ENCODE results near the gene SNAP47.

The SNAP47 gene

DNA sequence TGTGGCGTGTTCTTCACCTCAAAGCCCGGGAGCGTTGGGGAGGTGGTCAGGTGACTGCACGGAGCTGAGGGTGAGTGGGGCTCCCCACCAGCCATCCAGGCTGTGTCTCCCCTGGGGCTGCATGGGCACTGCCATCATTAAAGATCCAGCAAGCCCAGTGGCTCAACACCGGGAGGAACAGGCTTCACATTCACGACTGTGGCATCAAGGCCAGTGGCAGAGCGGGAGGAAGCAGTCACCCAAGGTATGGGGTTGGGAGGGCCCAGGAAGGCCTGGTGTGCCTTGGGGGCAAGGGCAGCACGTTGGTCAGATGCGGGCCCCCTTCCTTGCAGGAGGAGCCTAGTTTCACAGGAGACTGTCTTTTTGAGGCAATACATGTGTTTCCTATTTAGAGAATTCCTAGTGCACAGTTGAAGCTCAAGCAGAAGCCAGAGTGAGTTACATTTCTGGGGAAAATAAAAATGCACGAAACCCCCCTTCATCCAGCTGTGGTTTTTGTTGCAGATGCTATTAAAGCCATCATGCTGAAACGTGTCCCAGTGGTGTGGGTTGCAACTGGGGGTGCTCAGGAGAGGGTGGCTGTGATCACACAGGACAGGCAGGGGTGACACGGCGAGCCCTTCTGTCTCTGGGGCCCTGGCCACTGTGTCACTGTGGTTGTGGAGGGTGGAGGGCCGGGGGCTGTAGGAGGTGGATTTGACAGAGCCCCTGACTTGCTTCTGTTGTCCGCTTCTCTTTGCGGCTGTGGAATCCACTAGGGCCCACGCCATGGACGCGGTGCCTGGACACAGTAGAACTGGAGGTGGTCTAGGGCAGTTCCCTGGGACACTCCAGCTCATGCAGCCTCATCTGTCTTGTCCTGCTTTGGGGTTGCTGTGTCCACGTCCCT is 34.1 kb downstream of the SNAP47 start:
- no peak for DNase-seq (ENCODE audit: low read depth in 3 of 3)

GRCh38 chr1:227769936-227770494 is 34.8 kb downstream of the SNAP47 start:
- no peak for DNase-seq (ENCODE audit: low read depth in 3 of 3)

- DNase-seq (ENCODE audit: low read depth in 3 of 3), result no peak
These were observed 35.6 kb downstream of the SNAP47 start for GRCh38 chr1:227770812-227771211.

DNA sequence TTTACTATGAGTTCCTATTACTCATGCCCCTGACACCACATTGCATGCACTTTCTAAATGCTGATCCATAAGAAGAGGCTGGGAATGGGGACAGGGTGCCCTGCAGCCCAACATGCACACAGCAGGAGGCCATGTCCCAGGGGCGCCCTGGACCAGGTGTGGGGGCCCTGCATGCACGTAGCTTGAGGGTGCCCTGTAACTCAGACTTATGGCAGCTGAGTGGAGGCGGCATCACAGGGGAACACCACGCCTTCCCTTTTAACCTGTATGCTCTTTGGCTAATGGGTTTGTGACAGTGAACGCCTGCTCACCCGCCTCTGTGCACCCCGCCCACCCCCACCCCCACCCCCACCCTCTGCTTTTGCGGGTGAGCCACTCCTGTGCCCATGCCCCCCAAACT is 36.1 kb downstream of the SNAP47 start:
- no peak for DNase-seq (ENCODE audit: low read depth in 3 of 3)

DNA sequence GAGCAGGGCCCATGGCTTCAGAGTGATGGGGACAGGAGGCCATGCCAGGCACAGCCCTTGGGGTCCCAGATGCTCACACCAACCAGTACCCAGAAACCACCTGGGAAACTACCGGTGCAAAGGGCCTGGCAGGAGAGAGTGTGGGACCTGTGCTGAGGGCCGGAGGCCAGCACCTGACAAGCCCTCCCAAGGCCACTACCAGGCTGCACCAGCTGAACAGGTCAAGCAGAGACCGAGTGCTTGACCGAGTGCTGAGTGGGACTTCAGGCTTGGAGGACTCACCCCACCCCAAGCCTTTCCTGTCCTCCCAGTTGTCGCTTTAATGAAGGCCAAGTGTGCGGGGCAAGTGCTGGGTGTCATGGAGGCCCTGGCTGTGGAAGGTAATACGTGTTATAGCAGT is 36.5 kb downstream of the SNAP47 start:
- no peak for DNase-seq (ENCODE audit: low read depth in 3 of 3)

DNA sequence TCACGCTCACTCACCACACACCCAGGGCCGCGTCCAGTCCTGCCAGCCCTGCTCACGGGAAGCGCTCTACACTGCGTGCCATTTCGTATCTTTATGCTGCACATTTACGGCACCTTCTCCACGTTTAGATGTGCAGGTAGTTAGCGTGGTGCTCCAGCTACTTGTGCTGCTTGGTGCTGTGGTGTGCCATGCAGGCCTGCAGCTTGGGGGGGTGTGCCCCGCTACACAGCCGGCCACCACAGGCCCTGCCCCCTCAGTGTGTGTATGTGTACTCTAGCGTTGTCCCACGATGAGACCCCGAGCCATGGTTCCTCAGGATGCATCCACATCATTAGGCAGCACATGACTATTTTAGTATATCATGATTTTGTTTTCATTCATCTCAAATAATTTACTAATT is 38.3 kb downstream of the SNAP47 start:
- no peak for DNase-seq (ENCODE audit: low read depth in 3 of 3)

DNA sequence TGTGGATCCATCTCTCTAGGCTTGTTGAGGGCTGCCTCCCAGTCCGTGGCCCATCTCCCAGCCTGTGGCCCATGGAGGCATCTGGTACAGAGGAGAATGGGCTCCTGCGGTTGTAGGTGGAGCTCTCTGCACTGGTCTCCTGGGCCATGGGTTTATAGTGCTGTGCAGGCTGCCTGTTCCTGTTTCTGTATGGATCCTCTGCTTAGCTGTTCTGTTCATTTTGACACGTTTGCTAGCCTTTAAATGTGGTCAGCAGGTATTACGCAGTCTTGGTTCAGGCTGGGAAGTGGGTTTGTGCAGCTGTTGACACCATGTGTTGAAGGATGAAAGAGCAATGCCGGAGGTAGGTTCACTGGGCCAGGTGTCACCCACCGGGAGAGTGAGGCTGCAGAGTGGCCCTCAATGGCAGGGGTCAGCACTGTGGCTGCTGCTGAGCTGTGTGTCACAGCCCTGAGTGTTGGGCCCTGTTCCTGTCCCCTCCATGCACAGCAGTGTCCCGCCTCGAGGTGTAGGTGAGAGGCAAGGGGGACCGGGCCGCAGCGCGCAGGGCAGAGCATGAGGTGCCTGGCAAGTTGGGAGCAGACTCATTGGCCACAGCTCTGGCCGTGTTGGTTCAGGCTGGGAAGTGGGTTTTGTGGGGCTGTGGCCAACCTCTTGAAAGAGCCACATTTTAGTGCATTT is 39.0 kb downstream of the SNAP47 start:
- DNase-seq (ENCODE audit: low read depth in 3 of 3), result no peak

DNA sequence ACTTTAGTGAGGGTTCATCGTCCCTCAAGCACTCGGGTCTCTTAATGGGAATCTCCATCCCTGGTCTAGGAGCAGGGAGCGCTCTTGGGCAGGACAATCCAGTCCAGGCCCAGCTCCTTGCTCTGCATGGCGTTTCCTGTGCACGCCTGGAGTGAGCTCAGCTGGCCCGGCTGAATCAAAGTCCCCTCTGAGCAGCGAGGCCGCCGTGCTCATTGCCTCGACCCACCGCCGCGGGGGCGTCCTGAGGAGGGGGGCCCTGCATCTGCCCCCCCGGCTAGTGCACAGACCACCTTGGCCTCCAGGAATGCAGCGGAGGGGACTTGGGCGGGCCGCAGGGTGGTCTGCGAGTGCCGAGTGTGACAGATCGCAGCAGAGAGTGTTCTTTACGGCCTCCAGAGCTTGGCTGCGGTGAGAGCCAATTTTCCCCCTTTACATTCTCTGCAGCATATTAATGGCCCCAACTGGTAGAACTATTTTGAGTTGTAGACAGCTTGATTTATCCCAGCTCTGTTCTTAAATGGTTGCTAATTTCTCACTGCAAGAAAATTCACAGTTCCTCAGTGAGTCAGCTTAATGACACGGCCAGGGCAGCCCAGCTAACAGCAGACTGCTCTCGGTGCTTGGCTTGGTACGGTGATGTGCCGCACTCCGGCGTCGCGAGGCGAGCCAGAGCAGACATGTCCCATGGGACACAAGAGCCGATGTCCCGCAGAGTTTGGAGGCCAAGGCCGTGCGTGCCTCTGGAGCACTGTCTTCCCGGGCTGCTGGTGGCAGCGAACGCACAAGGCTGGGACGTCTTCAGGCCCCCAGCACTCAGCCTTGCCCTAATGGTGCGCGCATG is 39.8 kb downstream of the SNAP47 start:
- DNase-seq (ENCODE audit: low read depth in 3 of 3), result no peak

GRCh38 chr1:227775841-227776240 is 40.6 kb downstream of the SNAP47 start:
- DNase-seq (ENCODE audit: low read depth in 3 of 3), result no peak

DNA sequence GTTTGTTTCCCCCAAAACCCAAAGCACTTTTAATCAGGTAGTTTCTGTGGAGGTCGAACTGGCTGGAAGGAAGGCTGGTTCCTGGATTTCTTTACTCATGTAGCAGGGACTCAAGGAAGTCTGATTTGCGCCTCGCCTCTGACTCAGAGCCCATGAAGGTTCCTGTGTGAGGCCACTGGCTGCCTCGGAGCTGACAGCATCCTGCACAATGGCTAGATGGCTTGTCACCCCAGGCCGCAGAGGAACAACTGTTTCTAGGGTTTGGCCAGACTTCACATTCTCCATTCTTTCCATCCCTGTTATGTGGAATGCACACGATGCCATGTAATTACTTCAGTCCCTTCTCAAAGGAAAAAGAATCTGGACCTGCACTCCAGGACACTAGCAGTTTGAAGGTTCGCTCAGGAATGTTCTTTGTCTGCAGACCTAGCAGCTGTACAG is 41.1 kb downstream of the SNAP47 start:
- no peak for DNase-seq (ENCODE audit: low read depth in 3 of 3)

GRCh38 chr1:227777156-227777555 is 41.9 kb downstream of the SNAP47 start:
- no peak for DNase-seq (ENCODE audit: low read depth in 3 of 3)

DNA sequence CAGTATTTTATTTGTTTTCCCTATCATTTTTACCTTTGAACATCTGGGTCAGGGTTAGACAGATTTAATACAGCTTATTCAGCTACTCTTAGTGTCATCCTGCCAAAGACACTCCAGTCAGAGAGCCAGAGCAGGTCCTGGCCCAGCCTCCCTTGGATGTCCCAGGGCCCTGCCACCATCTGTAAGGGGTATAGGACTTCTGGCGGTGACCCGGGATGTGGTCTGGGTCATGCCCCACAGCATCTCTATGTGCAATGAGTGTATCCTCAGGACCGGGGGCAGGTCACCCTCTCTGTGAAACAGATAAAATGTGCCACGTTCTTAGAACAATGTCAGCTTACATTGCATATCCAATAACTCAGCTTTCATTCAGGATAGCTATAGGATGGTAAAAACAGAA is 42.4 kb downstream of the SNAP47 start:
- DNase-seq (ENCODE audit: low read depth in 3 of 3), result no peak

- no peak for DNase-seq (ENCODE audit: low read depth in 3 of 3)
These were observed 43.2 kb downstream of the SNAP47 start for GRCh38 chr1:227778401-227778947.

DNA sequence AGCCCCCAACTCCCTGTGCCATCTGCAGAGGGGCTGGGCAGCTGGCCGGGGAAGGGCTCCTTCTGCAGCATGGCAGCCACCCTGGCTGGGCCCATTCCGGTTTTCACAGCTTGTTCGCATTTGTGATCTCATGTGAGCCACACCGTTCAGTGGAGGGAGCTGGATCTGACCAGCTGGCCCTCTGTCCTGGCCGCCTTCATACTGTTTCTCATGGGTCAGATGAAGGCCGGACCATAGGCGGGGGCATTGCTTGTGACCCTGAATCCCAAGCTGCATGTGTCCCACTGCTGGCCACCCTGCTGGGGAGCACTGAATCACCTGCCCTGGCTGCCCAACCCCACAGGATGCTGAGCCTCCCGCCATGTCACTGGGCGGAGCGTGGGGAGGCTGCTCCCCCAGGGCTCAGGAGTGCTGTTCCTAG is 43.8 kb downstream of the SNAP47 start:
- no peak for DNase-seq (ENCODE audit: low read depth in 3 of 3)

DNA sequence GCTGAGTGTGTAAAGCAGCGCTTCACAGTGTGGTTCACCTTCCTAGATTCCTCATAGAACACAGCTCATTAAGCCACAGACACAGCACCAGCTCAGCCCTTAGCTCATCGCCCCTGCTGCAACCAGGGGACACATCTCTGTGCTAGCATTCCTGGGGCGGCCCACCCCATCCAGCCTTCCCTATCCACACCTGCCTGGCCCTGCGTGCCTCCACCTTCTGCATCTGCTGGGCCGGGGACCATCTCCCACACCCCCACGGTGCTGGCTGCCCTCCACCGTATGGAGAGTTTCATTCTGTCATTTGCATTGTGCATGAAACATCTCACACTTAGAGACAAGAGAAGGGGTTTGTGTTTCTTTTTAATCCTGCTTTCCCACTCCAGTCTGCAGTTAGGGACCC is 44.5 kb downstream of the SNAP47 start:
- no peak for DNase-seq (ENCODE audit: low read depth in 3 of 3)

DNA sequence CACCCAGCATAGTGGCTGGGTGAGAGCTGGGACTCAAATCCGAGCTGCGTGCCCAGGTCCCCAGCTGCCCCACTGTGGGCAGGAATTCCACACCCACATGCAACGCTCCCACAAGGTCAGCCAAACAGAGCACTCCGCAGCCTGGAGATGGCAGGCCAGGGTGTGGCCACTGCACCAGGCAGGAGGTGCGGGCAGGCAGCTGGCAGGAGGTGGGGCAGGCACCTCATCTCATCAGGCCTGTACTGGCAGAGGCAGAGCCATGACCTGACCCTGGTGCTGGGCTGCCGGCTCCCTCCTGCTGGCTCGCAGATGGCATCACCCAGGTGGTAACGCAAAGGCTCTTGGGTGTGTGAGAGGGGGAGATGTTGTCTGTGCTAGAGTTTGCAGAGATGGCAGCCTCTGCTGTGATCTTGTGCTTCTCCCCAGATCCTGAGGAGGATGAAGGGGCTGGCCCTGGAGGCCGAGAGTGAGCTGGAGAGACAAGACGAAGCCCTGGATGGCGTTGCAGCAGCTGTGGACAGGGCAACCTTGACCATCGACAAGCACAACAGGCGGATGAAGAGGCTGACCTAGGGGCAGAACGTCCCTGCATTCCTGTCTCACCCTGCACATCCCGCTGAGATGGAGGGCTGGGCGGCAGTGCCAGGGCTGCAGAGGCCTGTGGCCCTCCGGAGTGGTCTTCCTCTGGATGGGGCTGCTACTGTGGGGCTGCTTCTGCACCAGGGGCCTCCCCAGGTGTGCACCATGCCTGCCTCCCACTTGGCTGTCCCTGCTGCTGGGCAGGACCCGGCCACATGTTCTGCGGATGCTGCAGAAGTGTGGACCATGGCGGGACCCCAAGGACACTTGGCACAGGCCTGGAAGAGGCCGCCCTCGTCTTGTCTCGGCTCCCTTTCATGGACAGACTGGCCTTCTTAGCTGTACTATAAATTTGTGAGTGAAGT is 45.1 kb downstream of the SNAP47 start:
- no peak for DNase-seq (ENCODE audit: low read depth in 3 of 3)

- no peak for DNase-seq (ENCODE audit: low read depth in 3 of 3)
These were observed 46.2 kb downstream of the SNAP47 start for GRCh38 chr1:227781314-227781930.

DNA sequence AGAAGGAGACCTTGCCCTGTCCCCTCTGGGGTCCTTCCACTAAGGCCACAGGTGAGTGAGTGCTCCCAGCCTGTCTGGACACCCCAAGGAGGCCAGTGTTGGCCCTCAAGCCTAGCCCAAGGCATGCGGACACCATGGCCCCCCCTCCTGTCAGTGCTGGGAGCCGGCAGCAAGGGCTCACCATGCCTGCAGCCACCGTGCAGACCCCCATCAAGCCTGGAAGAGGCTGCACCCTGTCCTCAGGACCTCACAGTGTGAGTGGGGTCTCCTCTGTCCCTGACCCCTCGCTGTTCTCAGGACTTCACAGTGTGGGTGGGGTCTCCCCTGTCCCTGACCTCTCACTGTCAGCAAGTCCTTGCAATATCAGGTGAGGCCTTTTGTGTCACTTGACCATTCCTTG is 47.0 kb downstream of the SNAP47 start:
- DNase-seq (ENCODE audit: low read depth in 3 of 3), result no peak

- DNase-seq (ENCODE audit: low read depth in 3 of 3), result no peak
These were observed 50.0 kb downstream of the SNAP47 start for GRCh38 chr1:227785094-227785804.

Measured in stimulated activated CD4-positive, alpha-beta T cell treated with anti-CD3 and anti-CD28 coated beads, TNF-alpha, amount 100 ng/mL, for 24 hours (primary cell).